ENCODE measurements around the gene ZBTB9. TPM values are rescaled to one million over a fixed set of nuclear protein-coding genes. Genes with fewer than 3 reads are reported as not detected.

Gene ZBTB9
- total RNA-seq, 1 donor = 5.5 TPM

DNA sequence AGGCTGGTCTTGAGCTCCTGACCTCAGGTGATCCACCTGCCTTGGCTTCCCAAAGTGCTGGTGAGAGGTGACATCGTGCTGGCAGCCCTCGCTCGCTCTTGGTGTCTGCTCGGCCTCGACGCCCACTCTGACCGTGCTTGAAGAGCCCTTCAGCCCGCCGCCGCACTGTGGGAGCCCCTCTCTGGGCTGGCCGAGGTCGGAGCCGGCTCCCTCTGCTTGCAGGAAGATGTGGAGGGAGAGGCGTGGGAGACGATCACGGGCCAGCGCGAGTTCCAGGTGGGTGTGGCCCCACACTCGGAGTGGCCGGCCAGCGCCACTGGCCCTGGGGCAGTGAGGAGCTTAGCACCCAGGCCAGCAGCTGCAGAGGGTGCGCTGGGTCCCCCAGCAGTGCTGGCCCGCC lies 48.1 kb downstream of the ZBTB9 start:
- no peak for DNase-seq (ENCODE audit: low read depth)
- H3K4me3 ChIP-seq (ENCODE audit: low read depth, low read length) = no peak overlapping the region
- no peak for TF ChIP-seq CTCF (IDR thresholded peaks at IDR 0.05; ENCODE audit: insufficient read depth, low read length)

GRCh38 chr6:33504486-33504885 lies 50.1 kb downstream of the ZBTB9 start:
- TF ChIP-seq CTCF (IDR thresholded peaks at IDR 0.05; ENCODE audit: insufficient read depth, low read length) = no peak
- H3K4me3 ChIP-seq (ENCODE audit: low read depth, low read length) = no peak overlapping the region
- no peak for DNase-seq (ENCODE audit: low read depth)

- no peak for DNase-seq (ENCODE audit: low read depth)
- no peak overlapping the region for H3K4me3 ChIP-seq (ENCODE audit: low read depth, low read length)
- TF ChIP-seq CTCF (IDR thresholded peaks at IDR 0.05; ENCODE audit: insufficient read depth, low read length) = no peak
Measured at GRCh38 chr6:33505548-33506370, 51.4 kb downstream of the ZBTB9 start.

Small RNA genes lying within 50 kb of the gene (small RNA-seq; reads per million reads assigned to genes)
- gene ZBTB9 = not detected

Other genes with a start within 250 kb of the ZBTB9 start
- 2.6 and 4.2 TPM in 2 replicates for gene HSD17B8, start 249.9 kb upstream of the ZBTB9 start, total RNA-seq (ENCODE audit: low replicate concordance)
- gene RING1, start 246.1 kb upstream of the ZBTB9 start, total RNA-seq (ENCODE audit: low replicate concordance) = 28.9 and 46.9 TPM in 2 replicates
- gene VPS52, start 182.7 kb upstream of the ZBTB9 start, total RNA-seq (ENCODE audit: low replicate concordance) = 21.6 and 40.5 TPM in 2 replicates
- 1,533 and 4,237 TPM in 2 replicates for gene RPS18, start 182.5 kb upstream of the ZBTB9 start, total RNA-seq (ENCODE audit: low replicate concordance)
- gene B3GALT4, start 177.5 kb upstream of the ZBTB9 start, total RNA-seq (ENCODE audit: low replicate concordance) = 3.3 and 8.7 TPM in 2 replicates
- 37.5 and 85.0 TPM in 2 replicates for gene WDR46, start 165.3 kb upstream of the ZBTB9 start, total RNA-seq (ENCODE audit: low replicate concordance)
- 8.9 and 21.7 TPM in 2 replicates for gene PFDN6, start 165.0 kb upstream of the ZBTB9 start, total RNA-seq (ENCODE audit: low replicate concordance)
- 25.8 and 27.9 TPM in 2 replicates for gene RGL2, start 155.6 kb upstream of the ZBTB9 start, total RNA-seq (ENCODE audit: low replicate concordance)
- 50.2 and 86.2 TPM in 2 replicates for gene TAPBP, start 140.5 kb upstream of the ZBTB9 start, total RNA-seq (ENCODE audit: low replicate concordance)
- 9.0 and 12.8 TPM in 2 replicates for gene ZBTB22, start 136.8 kb upstream of the ZBTB9 start, total RNA-seq (ENCODE audit: low replicate concordance)
- gene DAXX, start 131.6 kb upstream of the ZBTB9 start, total RNA-seq (ENCODE audit: low replicate concordance) = 42.2 and 149 TPM in 2 replicates
- 49.3 TPM in 1 of 2 replicates, not detected in the other for gene KIFC1, start 62.8 kb upstream of the ZBTB9 start, total RNA-seq (ENCODE audit: low replicate concordance)
- gene PHF1, start 43.6 kb upstream of the ZBTB9 start, total RNA-seq (ENCODE audit: low replicate concordance) = 18.9 and 20.9 TPM in 2 replicates
- gene CUTA, start 36.5 kb upstream of the ZBTB9 start, total RNA-seq (ENCODE audit: low replicate concordance) = 106 and 522 TPM in 2 replicates
- 3.3 and 7.6 TPM in 2 replicates for gene SYNGAP1, start 34.5 kb upstream of the ZBTB9 start, total RNA-seq (ENCODE audit: low replicate concordance)
- 5.2 and 9.9 TPM in 2 replicates for gene BAK1, start 125.7 kb downstream of the ZBTB9 start, total RNA-seq (ENCODE audit: low replicate concordance)
- gene ITPR3, start 166.7 kb downstream of the ZBTB9 start, total RNA-seq (ENCODE audit: low replicate concordance) = 13.4 and 91.2 TPM in 2 replicates

Data from fibroblast of the aortic adventitia (primary cell).